GM12878 (cell line): ENCODE data around the gene WBP11. TPM values are rescaled to one million over a fixed set of nuclear protein-coding genes. Genes with fewer than 3 reads are reported as not detected.
A peak's percentile ranks its signal among the peaks of the same experiment; 100 is the strongest.

Experiments used
- ATF2 ChIP-seq: IDR thresholded peaks from 2 replicates; pipeline ENCODE4 v1.6.1; 2012; ENCODE audit warnings: low read length, inconsistent platforms
- ATF3 ChIP-seq: IDR thresholded peaks from 2 replicates; pipeline ENCODE4 v1.6.1; 2011; ENCODE audit warnings: low read depth, mild to moderate bottlenecking, low read length, moderate library complexity, borderline replicate concordance; ENCODE audit errors: extremely low read depth
- ATF7 ChIP-seq: fragments of 450-650 bp; IDR thresholded peaks from 2 replicates; pipeline ENCODE4 v1.6.1; 2016; ENCODE audit warnings: low read depth, mild to moderate bottlenecking
- BACH1 ChIP-seq: fragments of 450-650 bp; IDR thresholded peaks from 2 replicates; pipeline ENCODE4 v1.6.1; 2017; ENCODE audit warnings: mild to moderate bottlenecking, borderline replicate concordance
- CBFB ChIP-seq: IDR thresholded peaks from 2 replicates; pipeline ENCODE4 v1.6.1; 2016; ENCODE audit warnings: antibody characterized with exemption, low read depth
- CEBPZ ChIP-seq: fragments of 150-350 bp; IDR thresholded peaks from 2 replicates; pipeline ENCODE4 v1.6.1; 2016; ENCODE audit warnings: low read depth, low read length
- FOXM1 ChIP-seq: IDR thresholded peaks from 2 replicates; pipeline ENCODE4 v1.6.1; 2012; ENCODE audit warnings: low read depth, mild to moderate bottlenecking, inconsistent platforms, low read length, moderate library complexity
- HCFC1 ChIP-seq: fragments of 150-350 bp; IDR thresholded peaks from 2 replicates; pipeline ENCODE4 v1.6.1; 2014; ENCODE audit warnings: low read length
- HDAC2 ChIP-seq: fragments of 200-600 bp; sonication (generic); IDR thresholded peaks from 2 replicates; pipeline ENCODE4 v1.6.1; 2017
- IRF5 ChIP-seq: fragments of 450-650 bp; IDR thresholded peaks from 2 replicates; pipeline ENCODE4 v1.6.1; 2017; ENCODE audit warnings: borderline replicate concordance
- PAX8 ChIP-seq: fragments of 450-650 bp; IDR thresholded peaks from 2 replicates; pipeline ENCODE4 v1.6.1; 2017; ENCODE audit warnings: mild to moderate bottlenecking, moderate library complexity
- PBX3 ChIP-seq: IDR thresholded peaks from 2 replicates; pipeline ENCODE4 v1.6.1; 2011; ENCODE audit warnings: mild to moderate bottlenecking, low read depth, low read length, moderate library complexity; ENCODE audit not compliant: insufficient replicate concordance
- POLR2A ChIP-seq: IDR thresholded peaks from 2 replicates; pipeline ENCODE4 v1.6.1; 2011; ENCODE audit warnings: low read depth, mild to moderate bottlenecking, low read length
- RFX5 ChIP-seq: IDR thresholded peaks from 2 replicates; pipeline ENCODE4 v1.6.1; 2011; ENCODE audit warnings: low read depth, low read length, improper control_type of control experiment
- SMAD5 ChIP-seq: IDR thresholded peaks from 2 replicates; pipeline ENCODE4 v1.6.1; 2016; ENCODE audit warnings: antibody characterized with exemption, low read depth
- SMC3 ChIP-seq: IDR thresholded peaks from 2 replicates; pipeline ENCODE4 v1.6.1; 2011; ENCODE audit warnings: low read length, improper control_type of control experiment, borderline replicate concordance
- WRNIP1 ChIP-seq: IDR thresholded peaks from 2 replicates; pipeline ENCODE4 v1.6.1; 2011; ENCODE audit warnings: low read depth, low read length, improper control_type of control experiment, borderline replicate concordance
- ZBTB4 ChIP-seq: fragments of 450-650 bp; formaldehyde crosslinking; IDR thresholded peaks from 2 replicates; pipeline ENCODE4 v1.4.0; 2022; ENCODE audit warnings: mild to moderate bottlenecking, moderate library complexity
- polyA plus RNA-seq, 11 experiments: library from polyadenylated mRNA; depleted of rRNA in 4 of 11; unstranded in 6 of 11; stranded (reverse) in 5 of 11; fragments of >200 nt; fragmentation: Nextera tagmentation in 4 of 11; fragmentation: Illumina TruSeq in 1 of 11; extraction: Ambion mirVana in 4 of 11; extraction: Trizol in 1 of 11; gene quantifications; 1 replicate in 1 of 11; 2 replicates in 10 of 11; pipeline versions ENCODE4 v1.2.1 to v1.2.3, GENCODE V29; 2011 to 2016; ENCODE audit warnings: inconsistent platforms in 2 of 11, missing spikeins in 2 of 11, low read depth in 1 of 11
- total RNA-seq, 4 experiments: library from RNA; depleted of rRNA in 3 of 4; stranded (reverse); fragments of >200 nt in 3 of 4; fragmentation: Illumina TruSeq in 1 of 4; extraction: Trizol in 1 of 4; gene quantifications; 2 replicates each; pipeline versions ENCODE4 v1.2.1 to v1.2.3, GENCODE V29; 2013 to 2021

Gene WBP11
- total and polyA plus RNA-seq, 10 of the 15 experiments (the other 5 are each of a cell fraction or from before 2014, with no cell fraction given): 11.5 to 107 (median 29.1) TPM

GRCh38 chr12:14769969-14770495 is 33.2 kb downstream of the WBP11 start (continued):
- TF ChIP-seq ATF3: no peak
- peak; percentile 42 for TF ChIP-seq ZBTB4 (CRISPR knock-in tag)
- TF ChIP-seq HCFC1: no peak
- no peak for TF ChIP-seq IRF5
- no peak for TF ChIP-seq PAX8
- peak; percentile 95 for TF ChIP-seq SMAD5
- peak; percentile 27 for TF ChIP-seq PBX3
- TF ChIP-seq FOXM1: no peak
- no peak for TF ChIP-seq CEBPZ
- TF ChIP-seq HDAC2: no peak
- TF ChIP-seq WRNIP1: peak; percentile 73; the same call in 1 of the 2 replicates
- no peak for TF ChIP-seq ATF2
- TF ChIP-seq POLR2A: peak; percentile 89
- peak; percentile 98 for TF ChIP-seq BACH1
- TF ChIP-seq CBFB: no peak
- 0 out of 2 replicates have a peak, but pooled peaks have one; percentile 67 for TF ChIP-seq ATF7
- TF ChIP-seq RFX5: no peak
- TF ChIP-seq SMC3: peak; percentile 41; the same call in 1 of the 2 replicates
